VCaP (cell line): ENCODE data around the gene ZNF451.

ENCODE experiments used
- H3K27ac ChIP-seq: fragments of 450-650 bp; 2 replicates; pipeline ENCODE4 v1.5.1; 2017
- TF ChIP-seq, protein P1 (sequence below): fragments of 450-650 bp; conservative IDR thresholded peaks from 2 replicates; pipeline ENCODE4 v1.5.1; 2017; ENCODE audit warnings: mild to moderate bottlenecking, moderate library complexity

ZNF451 gene

DNA sequence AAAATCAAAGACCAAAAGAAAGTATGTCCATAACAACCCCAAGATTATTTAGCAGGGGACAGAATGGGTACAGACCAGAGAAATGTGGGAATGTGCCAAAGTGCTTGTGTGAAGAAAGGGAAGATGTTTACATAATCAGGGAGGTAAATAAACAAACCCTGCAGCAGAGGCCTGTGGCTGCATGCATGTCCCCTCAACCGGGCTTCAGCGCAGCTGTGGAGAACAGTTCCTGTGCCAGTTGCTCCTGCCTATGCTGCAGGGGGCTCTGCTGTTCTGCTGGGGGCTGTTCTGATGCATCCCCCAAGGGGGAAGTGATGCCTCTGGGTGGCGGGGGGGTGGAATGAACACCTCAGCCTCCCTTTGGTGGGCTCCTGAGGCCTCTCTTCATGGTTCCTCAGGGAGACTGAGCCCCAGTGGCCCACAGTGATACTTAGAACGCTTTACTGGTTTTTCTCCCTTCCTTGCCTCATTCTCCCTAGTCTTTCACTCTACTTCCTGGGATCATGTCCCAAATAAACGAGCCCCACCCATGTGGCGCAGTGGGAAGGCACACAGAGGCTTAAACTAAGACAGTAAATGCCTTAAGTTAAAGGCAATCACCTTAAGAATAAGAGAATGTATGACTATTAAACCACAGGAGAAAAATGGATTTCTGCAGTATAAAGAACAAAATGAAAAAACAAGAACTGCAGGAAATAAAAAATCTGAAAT lies 109.1 kb downstream of the ZNF451 start:
- TF ChIP-seq, protein P1, sequence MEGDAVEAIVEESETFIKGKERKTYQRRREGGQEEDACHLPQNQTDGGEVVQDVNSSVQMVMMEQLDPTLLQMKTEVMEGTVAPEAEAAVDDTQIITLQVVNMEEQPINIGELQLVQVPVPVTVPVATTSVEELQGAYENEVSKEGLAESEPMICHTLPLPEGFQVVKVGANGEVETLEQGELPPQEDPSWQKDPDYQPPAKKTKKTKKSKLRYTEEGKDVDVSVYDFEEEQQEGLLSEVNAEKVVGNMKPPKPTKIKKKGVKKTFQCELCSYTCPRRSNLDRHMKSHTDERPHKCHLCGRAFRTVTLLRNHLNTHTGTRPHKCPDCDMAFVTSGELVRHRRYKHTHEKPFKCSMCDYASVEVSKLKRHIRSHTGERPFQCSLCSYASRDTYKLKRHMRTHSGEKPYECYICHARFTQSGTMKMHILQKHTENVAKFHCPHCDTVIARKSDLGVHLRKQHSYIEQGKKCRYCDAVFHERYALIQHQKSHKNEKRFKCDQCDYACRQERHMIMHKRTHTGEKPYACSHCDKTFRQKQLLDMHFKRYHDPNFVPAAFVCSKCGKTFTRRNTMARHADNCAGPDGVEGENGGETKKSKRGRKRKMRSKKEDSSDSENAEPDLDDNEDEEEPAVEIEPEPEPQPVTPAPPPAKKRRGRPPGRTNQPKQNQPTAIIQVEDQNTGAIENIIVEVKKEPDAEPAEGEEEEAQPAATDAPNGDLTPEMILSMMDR = no peak
- peak overlapping the region; percentile 39 for H3K27ac ChIP-seq

DNA sequence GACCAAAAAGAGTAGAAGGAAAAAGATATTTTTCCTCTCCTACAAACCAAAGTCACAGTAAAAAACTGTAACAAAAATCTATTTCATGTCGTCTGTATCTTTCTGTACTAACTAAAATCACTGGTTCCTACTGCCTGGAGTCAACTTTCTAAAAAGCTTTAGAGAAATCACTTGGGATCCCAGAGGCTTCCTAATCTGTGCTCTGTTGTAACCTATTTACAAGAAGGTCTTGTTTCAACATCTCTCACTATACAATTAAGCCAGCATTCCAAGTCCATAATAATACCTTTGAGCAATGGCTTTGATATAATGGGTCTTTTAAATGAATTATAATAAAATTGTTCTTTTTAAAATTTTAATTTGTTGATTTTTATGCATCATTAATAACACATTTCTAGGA lies 111.7 kb downstream of the ZNF451 start:
- TF ChIP-seq, protein P1 = no peak
- H3K27ac ChIP-seq = no peak overlapping the region

DNA sequence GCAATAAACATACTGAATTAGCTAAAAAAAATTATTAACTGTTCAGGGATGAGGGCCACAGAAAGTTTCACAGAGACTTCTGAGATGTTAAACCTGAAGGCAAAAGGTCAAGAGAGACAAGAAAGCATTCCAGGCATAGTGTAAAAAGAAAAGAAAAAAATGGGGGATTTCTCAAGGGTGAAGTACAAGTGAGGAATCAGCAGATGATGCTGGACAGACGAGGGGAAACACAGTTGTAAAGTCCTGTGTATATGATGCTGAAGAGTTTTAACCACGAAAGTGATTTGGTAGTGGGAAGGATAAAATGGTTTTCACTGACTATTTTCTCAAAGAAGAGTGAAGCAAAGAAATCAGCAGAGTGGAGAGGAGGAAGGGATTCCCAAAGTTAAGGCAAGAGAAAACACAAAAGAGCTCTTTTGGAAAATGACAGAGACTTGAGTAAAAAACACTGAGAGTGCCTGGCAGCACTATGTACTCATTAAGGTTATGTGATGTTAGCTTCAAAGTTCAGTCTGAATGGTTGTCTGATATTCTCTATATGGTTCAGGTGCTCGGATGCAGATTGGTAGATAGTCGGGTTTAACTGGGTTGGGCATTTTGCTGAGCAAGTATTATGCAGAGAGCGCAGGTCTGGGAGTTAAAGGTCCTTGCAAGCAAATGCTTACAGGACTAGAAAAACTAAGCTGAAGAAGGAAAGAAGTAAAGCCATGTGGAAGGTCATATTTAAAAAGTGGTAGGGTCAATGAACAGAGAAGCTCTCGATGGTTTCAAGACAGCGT lies 115.8 kb downstream of the ZNF451 start:
- TF ChIP-seq, protein P1 = no peak
- no peak overlapping the region for H3K27ac ChIP-seq

DNA sequence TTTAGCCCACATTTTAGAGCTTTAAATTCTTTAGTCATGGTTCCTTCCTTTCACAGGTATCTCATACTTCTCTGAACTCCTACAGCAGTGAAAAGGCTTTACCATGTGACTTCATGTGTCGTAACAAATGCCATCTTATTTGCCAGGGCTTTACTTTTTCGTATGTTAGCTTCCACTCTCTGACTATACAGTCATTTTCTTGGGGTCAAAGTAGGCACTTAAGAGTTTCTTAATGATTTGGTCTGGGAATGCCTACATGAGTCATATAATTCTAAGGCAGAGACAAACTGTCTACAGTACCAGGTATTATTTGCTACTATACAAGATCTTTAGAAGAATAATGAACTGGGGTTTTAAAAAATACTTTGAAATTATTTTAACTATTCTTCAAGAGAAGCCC lies 117.2 kb downstream of the ZNF451 start:
- TF ChIP-seq, protein P1 = no peak
- H3K27ac ChIP-seq = no peak overlapping the region

DNA sequence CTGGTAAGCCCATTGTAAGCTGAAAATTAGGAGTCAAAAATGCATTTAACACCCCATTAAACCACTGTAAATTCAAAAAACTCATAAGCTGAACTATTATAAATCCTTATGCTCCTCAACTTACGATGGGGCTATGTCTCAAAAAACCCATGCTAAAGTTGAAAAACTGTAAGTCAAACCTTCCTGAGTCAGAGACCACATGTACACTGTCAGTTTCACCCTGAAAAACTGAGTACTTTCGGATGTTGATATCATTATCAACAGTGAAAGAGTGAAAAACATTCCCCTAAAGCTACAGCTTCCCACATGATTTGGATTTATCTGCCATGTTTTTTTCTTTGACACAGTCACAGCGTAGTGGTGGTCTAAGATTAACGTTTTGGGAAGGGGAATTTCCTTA lies 117.9 kb downstream of the ZNF451 start:
- no peak overlapping the region for H3K27ac ChIP-seq
- TF ChIP-seq, protein P1 = no peak

DNA sequence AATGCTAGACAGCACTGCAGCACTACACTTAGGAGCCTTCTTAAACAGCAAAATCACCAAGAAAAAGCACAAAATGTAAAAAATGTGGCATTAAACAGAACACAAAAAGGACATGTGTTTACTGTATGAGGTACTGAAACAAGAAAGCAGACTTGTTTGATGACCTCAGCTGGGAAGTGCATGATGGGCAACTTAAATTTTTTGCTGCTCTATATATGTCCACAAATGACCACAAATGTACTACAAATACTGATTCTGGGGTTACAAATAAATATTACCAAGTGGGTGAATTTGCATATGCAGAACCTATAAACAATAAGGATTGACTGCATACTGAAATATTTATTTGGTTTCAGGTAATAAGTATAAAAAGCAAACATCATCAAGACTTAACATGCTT lies 119.0 kb downstream of the ZNF451 start:
- TF ChIP-seq, protein P1 = no peak
- H3K27ac ChIP-seq = no peak overlapping the region

DNA sequence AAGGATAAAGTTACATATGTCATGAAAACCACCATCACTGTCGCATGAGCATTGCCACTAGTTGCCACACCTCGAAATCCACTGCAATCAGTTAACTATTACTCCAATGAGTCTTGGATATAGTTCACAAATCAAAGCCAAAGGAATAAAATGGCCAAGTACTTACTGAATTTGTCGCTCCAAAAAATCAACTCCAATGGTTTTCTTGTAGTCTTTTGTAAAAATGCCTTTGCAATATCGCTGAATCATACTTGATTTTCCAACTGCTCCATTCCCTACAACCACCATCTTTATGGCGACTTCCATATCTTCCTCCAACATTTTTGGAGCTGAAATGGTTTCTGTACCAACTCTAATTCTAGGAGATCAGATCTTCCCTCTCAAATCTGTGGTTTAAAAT lies 120.1 kb downstream of the ZNF451 start:
- H3K27ac ChIP-seq = no peak overlapping the region
- TF ChIP-seq, protein P1 = no peak
